ENCODE measurements around the gene C16orf78.
A peak's percentile ranks its signal among the peaks of the same experiment; 100 is the strongest.

Gene C16orf78

GRCh38 chr16:49437344-49437743 is 63.7 kb downstream of the C16orf78 start:
- DNase-seq: no peak

- DNase-seq: no peak
Observed at GRCh38 chr16:49439050-49439449, 65.4 kb downstream of the C16orf78 start.

- DNase-seq: no peak
Observed at GRCh38 chr16:49439676-49440075, 66.1 kb downstream of the C16orf78 start.

GRCh38 chr16:49440156-49441065 is 66.8 kb downstream of the C16orf78 start:
- peak; percentile 52 for DNase-seq

GRCh38 chr16:49441366-49441780 is 67.8 kb downstream of the C16orf78 start:
- peak; percentile 70 for DNase-seq

- DNase-seq: no peak
Observed at GRCh38 chr16:49442805-49443204, 69.2 kb downstream of the C16orf78 start.

GRCh38 chr16:49443576-49443975 is 70.0 kb downstream of the C16orf78 start:
- DNase-seq: no peak

GRCh38 chr16:49446805-49447204 is 73.2 kb downstream of the C16orf78 start:
- DNase-seq: no peak

All from DMS 273 treated with DMSO at 0.1 percent for 48 hours (cell line).